Pulmonary artery endothelial cell (primary cell): ENCODE results near the gene CABP1. TPM values are rescaled to one million over a fixed set of nuclear protein-coding genes. Genes with fewer than 3 reads are reported as not detected.
A peak's percentile ranks its signal among the peaks of the same experiment; 100 is the strongest.
"Not testable (repeated sequence)": the region's sequence is repeated elsewhere in the genome, so short reads cannot be mapped to it uniquely, and the experiment has no call there.

Source experiments
- DNase-seq: peaks from one replicate; pipeline ENCODE4 v3.0.0-alpha.2; 2011; ENCODE audit warnings: low read depth, low spot score
- total RNA-seq: library from RNA; depleted of rRNA; stranded (reverse); fragments of >200 nt; gene quantifications from 2 replicates; pipeline ENCODE4 v1.2.3, GENCODE V29; 2014

CABP1 gene
- total RNA-seq, 1 donor from 2014 or later: not detected

- DNase-seq: no peak
Observed at GRCh38 chr12:120666571-120667390, 26.4 kb downstream of the CABP1 start.

GRCh38 chr12:120668091-120668867, 27.9 kb downstream of the CABP1 start:
- no peak for DNase-seq

- no peak for DNase-seq
Observed at GRCh38 chr12:120668868-120669840, 28.7 kb downstream of the CABP1 start.

- DNase-seq: not testable (repeated sequence)
Observed at GRCh38 chr12:120670237-120670636, 29.8 kb downstream of the CABP1 start.

- DNase-seq: no peak
Observed at GRCh38 chr12:120670667-120671066, 30.2 kb downstream of the CABP1 start.

GRCh38 chr12:120674097-120674636, 33.7 kb downstream of the CABP1 start:
- no peak for DNase-seq

GRCh38 chr12:120677765-120678473, 37.5 kb downstream of the CABP1 start:
- peak; percentile 35 for DNase-seq

DNA sequence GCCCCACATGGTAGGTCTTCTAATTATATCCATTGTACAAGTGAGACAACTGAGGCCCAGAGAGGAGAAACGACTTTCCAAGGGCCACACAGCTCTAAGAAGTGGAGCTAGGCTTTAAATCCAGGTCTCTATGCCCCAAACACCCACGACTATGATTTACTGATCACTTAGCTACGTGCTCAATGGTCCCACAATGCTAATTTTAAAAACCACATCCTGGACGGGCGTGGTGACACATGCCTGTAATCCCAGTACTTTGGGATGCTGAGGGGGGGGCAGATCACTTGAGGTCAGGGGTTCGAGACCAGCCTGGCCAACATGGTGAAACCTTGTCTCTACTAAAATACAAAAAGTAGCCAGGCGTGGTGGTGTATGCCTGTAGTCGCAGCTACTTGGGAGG, 38.1 kb downstream of the CABP1 start:
- DNase-seq: no peak

DNA sequence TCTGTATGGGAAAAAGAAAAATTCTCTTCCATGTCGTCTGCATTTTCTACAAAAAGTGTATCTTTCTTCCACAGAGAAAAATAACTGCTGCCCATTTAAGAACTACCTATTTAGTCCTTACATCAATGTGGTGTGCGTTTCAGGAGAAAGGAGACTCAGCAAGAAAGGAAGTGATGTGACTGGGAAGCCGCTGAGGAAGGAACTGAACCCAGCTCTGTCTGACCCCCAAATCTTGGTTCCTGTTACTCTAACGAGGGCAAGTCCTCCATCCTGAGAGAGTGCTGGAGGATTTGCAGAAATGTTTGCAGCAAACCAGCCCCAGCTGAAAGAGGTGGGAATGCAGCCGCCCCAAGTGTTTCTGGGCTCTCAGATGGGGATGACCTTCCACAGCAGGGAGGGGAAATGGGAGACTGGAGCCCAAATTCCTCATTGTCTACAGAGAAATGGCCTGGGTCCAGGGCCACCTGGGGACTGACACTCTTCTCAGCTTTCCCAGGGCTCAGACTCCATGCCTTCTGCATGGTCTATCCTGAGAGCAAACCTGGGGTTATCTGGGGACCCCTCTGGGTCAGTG, 39.8 kb downstream of the CABP1 start:
- no peak for DNase-seq

DNA sequence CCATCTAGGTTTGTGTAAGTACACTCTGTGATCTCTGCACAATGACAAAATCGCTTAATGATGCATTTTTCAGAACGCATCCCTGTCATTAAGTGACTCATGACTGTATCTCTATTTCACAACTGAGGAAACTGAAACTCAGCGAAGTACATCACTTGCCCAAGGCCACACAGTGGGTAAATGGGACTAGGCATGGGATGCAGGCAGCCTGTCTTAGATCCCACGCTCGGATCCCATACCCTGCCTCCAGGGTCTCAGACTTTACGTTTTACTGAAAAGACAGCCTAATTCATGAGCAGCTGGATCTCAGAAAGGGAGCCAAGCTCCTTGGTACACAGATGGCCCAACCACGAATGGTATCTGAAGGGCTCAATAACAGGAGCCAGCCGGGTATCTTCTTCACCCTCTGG, 44.1 kb downstream of the CABP1 start:
- no peak for DNase-seq

- no peak for DNase-seq
Observed at GRCh38 chr12:120685522-120685921, 45.1 kb downstream of the CABP1 start.

DNA sequence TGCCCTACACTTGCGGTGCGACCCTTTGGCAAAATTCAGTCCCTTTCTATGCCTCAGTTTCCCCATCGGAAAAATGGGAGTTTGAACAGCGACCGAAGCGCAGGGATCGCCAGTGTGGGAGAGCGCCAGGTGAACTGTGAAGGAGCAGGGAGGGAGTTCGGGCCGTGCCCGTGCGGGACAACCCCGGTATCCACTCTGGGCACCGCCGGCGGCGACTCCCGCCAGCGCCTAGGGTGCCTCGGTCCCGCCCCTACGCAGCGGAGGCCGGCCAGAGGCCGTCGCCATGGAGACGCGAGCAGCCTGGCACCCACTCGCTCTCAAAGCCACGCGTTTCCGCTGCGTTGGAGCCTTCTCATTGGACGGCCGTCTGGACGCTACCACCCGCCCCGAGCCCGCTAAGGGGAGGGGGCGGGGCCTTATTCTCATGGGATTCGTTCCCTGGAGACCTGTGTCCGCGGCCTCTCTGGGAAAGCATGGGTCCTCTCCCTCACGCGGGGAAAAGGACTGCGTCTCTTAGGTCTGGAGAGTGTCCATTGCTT, 45.8 kb downstream of the CABP1 start:
- peak; percentile 92 for DNase-seq

GRCh38 chr12:120686690-120687577, 46.5 kb downstream of the CABP1 start, which contains the start of gene MLEC:
Gene MLEC, plus strand, starts transcription at chr12:120687149. Its CDS starts 148 bp downstream, at chr12:120687297.
- DNase-seq: peak; percentile 83

- no peak for DNase-seq
Observed at GRCh38 chr12:120687578-120688289, 47.3 kb downstream of the CABP1 start.

GRCh38 chr12:120688527-120689071, 48.2 kb downstream of the CABP1 start:
- no peak for DNase-seq

DNA sequence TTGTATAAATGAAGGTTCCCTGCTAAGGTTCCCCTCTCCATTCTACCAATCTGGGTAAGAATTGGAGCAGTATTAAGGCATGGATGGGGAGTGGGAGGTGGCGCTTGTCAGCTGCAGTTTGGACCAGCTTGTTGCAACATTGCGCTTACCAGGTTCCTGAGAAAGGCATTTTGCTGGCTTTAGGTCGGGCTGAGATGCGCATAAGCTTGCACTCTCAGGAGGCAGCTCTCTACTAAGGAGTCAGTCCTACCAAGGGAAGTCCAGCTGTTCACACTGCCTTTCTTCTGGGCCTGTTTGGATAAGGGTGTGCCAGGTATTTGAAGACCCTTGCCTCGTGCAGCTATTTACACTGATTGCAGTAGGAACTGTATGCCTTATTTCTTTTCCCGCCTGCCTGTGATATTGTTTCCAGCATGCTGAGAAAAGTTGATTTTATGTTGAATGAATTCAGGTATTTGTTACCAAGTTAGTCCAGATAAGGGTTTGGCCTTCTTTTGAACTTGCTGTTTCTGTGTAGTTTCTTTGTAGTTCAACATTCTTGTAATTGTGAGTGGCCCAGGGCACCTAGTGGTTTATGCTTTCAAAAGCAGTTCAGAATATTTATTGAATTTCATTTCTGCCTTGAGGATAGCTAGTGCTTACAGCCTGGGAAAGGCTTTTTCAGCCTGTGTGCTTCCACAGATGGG, 49.1 kb downstream of the CABP1 start:
- no peak for DNase-seq

- no peak for DNase-seq
Observed at GRCh38 chr12:120690083-120690450, 49.6 kb downstream of the CABP1 start.
